Caco-2 (cell line): ENCODE measurements around the gene APBB1. TPM values are rescaled to one million over a fixed set of nuclear protein-coding genes. Genes with fewer than 3 reads are reported as not detected.

Experiments used
- BruUV-seq: library from RNA; stranded (reverse); fragments of 400-500 nt; replicated peaks from 2 replicates; lab custom pipeline; 2021; lab: Mats Ljungman, UMichigan
- CTCF ChIA-PET: fragments of 300-600 bp; sonication (Branson Sonifier 250); formaldehyde crosslinking; loops from one replicate; lab custom pipeline; 2022; ENCODE audit warnings: antibody characterized with exemption; lab: Charles Lee
- POLR2A ChIA-PET: fragments of 300-600 bp; sonication (Branson Sonifier 250); formaldehyde crosslinking; loops from one replicate; lab custom pipeline; 2022; ENCODE audit warnings: antibody characterized with exemption; lab: Charles Lee
- DNase-seq, 2 experiments: peaks; one replicate each; pipeline versions ENCODE4 v3.0.0 to v3.0.0-alpha.2; 2020 to 2022
- H3K27me3 ChIP-seq: replicated peaks from 2 replicates; pipeline ENCODE4 v1.6.0; 2011; ENCODE audit warnings: low read length; ENCODE audit not compliant: control insufficient read depth, insufficient read depth
- H3K36me3 ChIP-seq: 2 replicates; pipeline ENCODE4 v1.5.1; 2011; ENCODE audit warnings: low read length; ENCODE audit not compliant: control insufficient read depth, insufficient read depth
- H3K4me1 ChIP-seq: fragments of 250-450 bp; sonication (Bioruptor Pico); 2 replicates; pipeline ENCODE4 v1.5.1; 2020; ENCODE audit warnings: mild to moderate bottlenecking
- H3K4me3 ChIP-seq: 2 replicates; pipeline ENCODE4 v1.5.1; 2011; ENCODE audit warnings: low read depth, mild to moderate bottlenecking, control low read depth, low read length
- H3K9me3 ChIP-seq: fragments of 250-450 bp; sonication (Bioruptor Pico); 2 replicates; pipeline ENCODE4 v1.5.1; 2020; ENCODE audit warnings: mild to moderate bottlenecking, moderate library complexity
- H3K27ac Mint-ChIP-seq: one replicate; pipeline ENCODE4 v1.8.0; 2022; ENCODE audit warnings: mixed read lengths; ENCODE audit not compliant: unreplicated experiment
- H3K27me3 Mint-ChIP-seq: one replicate; pipeline ENCODE4 v1.8.0; 2022; ENCODE audit warnings: mixed read lengths; ENCODE audit not compliant: insufficient read depth, unreplicated experiment
- H3K36me3 Mint-ChIP-seq: one replicate; pipeline ENCODE4 v1.8.0; 2022; ENCODE audit warnings: mild to moderate bottlenecking, mixed read lengths; ENCODE audit not compliant: insufficient read depth, unreplicated experiment
- H3K4me1 Mint-ChIP-seq: one replicate; pipeline ENCODE4 v1.8.0; 2022; ENCODE audit warnings: low read depth, mixed read lengths; ENCODE audit not compliant: unreplicated experiment
- H3K4me3 Mint-ChIP-seq: one replicate; pipeline ENCODE4 v1.8.0; 2022; ENCODE audit warnings: mild to moderate bottlenecking, moderate library complexity, mixed read lengths; ENCODE audit not compliant: unreplicated experiment
- H3K9me3 Mint-ChIP-seq: one replicate; pipeline ENCODE4 v1.8.0; 2022; ENCODE audit warnings: mixed read lengths; ENCODE audit not compliant: unreplicated experiment
- CTCF ChIP-seq, 2 experiments: fragments of 200-600 bp in 1 of 2; IDR thresholded peaks; 1 replicate in 1 of 2; 2 replicates in 1 of 2; pipeline versions ENCODE4 v1.5.1 to v1.8.0; 2011 to 2022; ENCODE audit warnings: antibody characterized with exemption in 1 of 2, control low read depth in 1 of 2, inconsistent platforms in 1 of 2, low read depth in 1 of 2, low read length in 1 of 2, mild to moderate bottlenecking in 1 of 2, moderate library complexity in 1 of 2; ENCODE audit not compliant: insufficient read depth in 1 of 2, severe bottlenecking in 1 of 2, unreplicated experiment in 1 of 2
- intact Hi-C: fragments of 100-400 bp; cut with micrococcal nuclease; formaldehyde crosslinking; loops from one replicate; pipeline ENCODE4 v1.10.0; 2022; ENCODE audit not compliant: unreplicated experiment
- total RNA-seq: library from RNA; stranded (reverse); gene quantifications from 2 replicates; pipeline ENCODE4 v1.2.3, GENCODE V29; 2022

Gene APBB1
- total RNA-seq, 1 experiment from 2014 or later = 37.8 TPM

- Mint-ChIP-seq H3K4me1 (peaks cover 63% of the 10 kb centered on the region), H3K27ac (no peak overlapping the region), H3K4me3 (no peak overlapping the region), H3K9me3 (no peaks in the 10 kb centered on the region), H3K36me3 (peaks cover 12% of the 10 kb centered on the region), H3K27me3 (no peaks in the 10 kb centered on the region)
- Histone ChIP-seq H3K36me3 (peaks cover 1% of the 10 kb centered on the region; the same call in 1 of the 2 replicates), H3K4me3 (no peak overlapping the region), H3K27me3 (no peaks in the 10 kb centered on the region), H3K4me1 (peaks cover 61% of the 10 kb centered on the region), H3K9me3 (no peaks in the 10 kb centered on the region)
- ChIA-PET POLR2A (no interaction called here), CTCF (no interaction called here)
- intact Hi-C loops = no loop called here
- TF ChIP-seq CTCF (IDR thresholded peaks at IDR 0.05; ENCODE audit: insufficient read depth in 1 of 2, low read depth in 1 of 2, low read length in 1 of 2, severe bottlenecking in 1 of 2, unreplicated experiment in 1 of 2) = no peak
- no TSS peak for BruUV-seq
- DNase-seq = no peak
These were observed 16.8 kb downstream of the APBB1 start for GRCh38 chr11:6402061-6402470.

GRCh38 chr11:6401464-6401863, 17.4 kb downstream of the APBB1 start:
- H3K9me3 ChIP-seq = no peaks in the 10 kb centered on the region
- peaks cover 1% of the 10 kb centered on the region; the same call in 1 of the 2 replicates for H3K36me3 ChIP-seq
- CTCF ChIA-PET = no interaction called here
- DNase-seq = no peak
- H3K4me3 Mint-ChIP-seq = no peak overlapping the region
- intact Hi-C loops = no loop called here
- POLR2A ChIA-PET = no interaction called here
- H3K4me3 ChIP-seq = no peak overlapping the region
- H3K4me1 ChIP-seq = peaks cover 61% of the 10 kb centered on the region
- no peak overlapping the region for H3K27ac Mint-ChIP-seq
- no peaks in the 10 kb centered on the region for H3K27me3 ChIP-seq
- peaks cover 14% of the 10 kb centered on the region for H3K36me3 Mint-ChIP-seq
- H3K4me1 Mint-ChIP-seq = peaks cover 63% of the 10 kb centered on the region
- no TSS peak for BruUV-seq
- no peaks in the 10 kb centered on the region for H3K9me3 Mint-ChIP-seq
- TF ChIP-seq CTCF (IDR thresholded peaks at IDR 0.05; ENCODE audit: insufficient read depth in 1 of 2, low read depth in 1 of 2, low read length in 1 of 2, severe bottlenecking in 1 of 2, unreplicated experiment in 1 of 2) = no peak
- H3K27me3 Mint-ChIP-seq = no peaks in the 10 kb centered on the region

GRCh38 chr11:6400431-6401345, 18.2 kb downstream of the APBB1 start:
- Mint-ChIP-seq H3K36me3 (peaks cover 21% of the 10 kb centered on the region), H3K9me3 (no peaks in the 10 kb centered on the region), H3K27ac (peak overlapping the region; percentile 26), H3K27me3 (no peaks in the 10 kb centered on the region), H3K4me1 (peaks cover 62% of the 10 kb centered on the region), H3K4me3 (no peak overlapping the region)
- BruUV-seq = no TSS peak
- ChIA-PET CTCF (no interaction called here), POLR2A (interaction anchor here (0.6 kb wide), 1 partner anchor 72 kb away, joined by 6 read pairs; no protein-coding TSS in a partner anchor)
- Histone ChIP-seq H3K27me3 (no peaks in the 10 kb centered on the region), H3K36me3 (peaks cover 1% of the 10 kb centered on the region; the same call in 1 of the 2 replicates), H3K4me3 (no peak overlapping the region), H3K9me3 (no peaks in the 10 kb centered on the region), H3K4me1 (peaks cover 55% of the 10 kb centered on the region)
- intact Hi-C loops = no loop called here
- DNase-seq = no peak
- TF ChIP-seq CTCF (IDR thresholded peaks at IDR 0.05; ENCODE audit: insufficient read depth in 1 of 2, low read depth in 1 of 2, low read length in 1 of 2, severe bottlenecking in 1 of 2, unreplicated experiment in 1 of 2) = no peak
